Stimulated activated CD8-positive, alpha-beta memory T cell treated with anti-CD3 and anti-CD28 coated beads, Interleukin-7, amount 100 ng/mL, for 48 hours (primary cell): ENCODE data around the gene POLH.
"Not testable (repeated sequence)": the region's sequence is repeated elsewhere in the genome, so short reads cannot be mapped to it uniquely, and the experiment has no call there.

Source experiments
- DNase-seq, 2 donors: peaks; one replicate each; pipeline ENCODE4 v3.0.0-alpha.2; 2020; ENCODE audit warnings: low read depth in 1 of 2; ENCODE audit errors: extremely low read depth in 1 of 2

Gene POLH

GRCh38 chr6:43629505-43630300 lies 53.7 kb downstream of the POLH start:
- peak; percentile 79 to 90 for DNase-seq

- no peak for DNase-seq
Measured at GRCh38 chr6:43630980-43631619, 55.1 kb downstream of the POLH start.

- DNase-seq, result not testable (repeated sequence)
Measured at GRCh38 chr6:43633002-43633401, 57.0 kb downstream of the POLH start.

- no peak for DNase-seq
Measured at GRCh38 chr6:43634702-43635303, 58.8 kb downstream of the POLH start.

GRCh38 chr6:43635387-43636307 lies 59.7 kb downstream of the POLH start, which contains the start of gene MAD2L1BP:
Gene MAD2L1BP, plus strand, starts transcription at chr6:43635840. Its CDS starts 36 bp downstream, at chr6:43635876.
- DNase-seq, result peak; percentile 74 to 78

GRCh38 chr6:43636308-43636659 lies 60.3 kb downstream of the POLH start:
- DNase-seq, result no peak

- no peak for DNase-seq
Measured at GRCh38 chr6:43639984-43640800, 64.2 kb downstream of the POLH start.

GRCh38 chr6:43644940-43645612 lies 69.1 kb downstream of the POLH start, which contains the start of gene RSPH9:
Gene RSPH9, plus strand, starts transcription at chr6:43645036. Its CDS starts 63 bp downstream, at chr6:43645099.
- peak; percentile 33 to 48 for DNase-seq

GRCh38 chr6:43645613-43645964 lies 69.6 kb downstream of the POLH start:
- DNase-seq, result no peak

GRCh38 chr6:43647613-43648012 lies 71.6 kb downstream of the POLH start:
- DNase-seq, result no peak

GRCh38 chr6:43648248-43648647 lies 72.3 kb downstream of the POLH start:
- no peak for DNase-seq

- DNase-seq, result not testable (repeated sequence)
Measured at GRCh38 chr6:43652822-43653221, 76.8 kb downstream of the POLH start.

GRCh38 chr6:43657221-43657802 lies 81.3 kb downstream of the POLH start:
- DNase-seq, result no peak

- no peak for DNase-seq
Measured at GRCh38 chr6:43658161-43658560, 82.2 kb downstream of the POLH start.

GRCh38 chr6:43662948-43663347 lies 87.0 kb downstream of the POLH start:
- not testable (repeated sequence) for DNase-seq
